Endothelial cell (in vitro differentiated cells): Measurements from ENCODE around the gene KIF1B. TPM values are rescaled to one million over a fixed set of nuclear protein-coding genes. Genes with fewer than 3 reads are reported as not detected.

Source experiments
- DNase-seq: peaks from one replicate; pipeline ENCODE4 v3.0.0; 2021; ENCODE audit warnings: low spot score
- H3K27ac Mint-ChIP-seq: one replicate; pipeline ENCODE4 v1.8.0; 2021; ENCODE audit warnings: mixed read lengths, inconsistent platforms; ENCODE audit not compliant: unreplicated experiment
- H3K27me3 Mint-ChIP-seq: one replicate; pipeline ENCODE4 v1.8.0; 2021; ENCODE audit warnings: mild to moderate bottlenecking, moderate library complexity, mixed read lengths, inconsistent platforms; ENCODE audit not compliant: unreplicated experiment
- H3K36me3 Mint-ChIP-seq: one replicate; pipeline ENCODE4 v1.8.0; 2021; ENCODE audit warnings: mild to moderate bottlenecking, low read depth, mixed read lengths, inconsistent platforms; ENCODE audit not compliant: unreplicated experiment
- H3K4me1 Mint-ChIP-seq: one replicate; pipeline ENCODE4 v1.8.0; 2021; ENCODE audit warnings: mild to moderate bottlenecking, mixed read lengths, inconsistent platforms; ENCODE audit not compliant: unreplicated experiment
- H3K4me3 Mint-ChIP-seq: one replicate; pipeline ENCODE4 v1.8.0; 2021; ENCODE audit warnings: mild to moderate bottlenecking, mixed read lengths, inconsistent platforms; ENCODE audit not compliant: unreplicated experiment
- H3K9me3 Mint-ChIP-seq: one replicate; pipeline ENCODE4 v1.8.0; 2021; ENCODE audit warnings: mixed read lengths, inconsistent platforms; ENCODE audit not compliant: unreplicated experiment
- CTCF ChIP-seq: fragments of 200-600 bp; sonication (generic); IDR thresholded peaks from one replicate; pipeline ENCODE4 v1.5.0; 2021; ENCODE audit warnings: antibody characterized with exemption; ENCODE audit not compliant: unreplicated experiment
- total RNA-seq: library from RNA; stranded (reverse); fragmentation: NEBNext Ultra II Directional; extraction: Animal tissue kit (Norgen Biotek cat#: 25700); gene quantifications from one replicate; pipeline ENCODE4 v1.2.1, GENCODE V29; 2021; ENCODE audit not compliant: unreplicated experiment

Gene KIF1B
- total RNA-seq, 1 donor from 2014 or later: 111 TPM

- no peak for TF ChIP-seq CTCF
- H3K9me3 Mint-ChIP-seq: no peaks in the 10 kb centered on the region
- no peaks in the 10 kb centered on the region for H3K4me1 Mint-ChIP-seq
- DNase-seq: no peak
- H3K4me3 Mint-ChIP-seq: no peak overlapping the region
- peak overlapping the region; percentile 24 for H3K27ac Mint-ChIP-seq
- peaks cover 33% of the 10 kb centered on the region for H3K36me3 Mint-ChIP-seq
- H3K27me3 Mint-ChIP-seq: no peaks in the 10 kb centered on the region
Observed at GRCh38 chr1:10287023-10287645, 76.8 kb downstream of the KIF1B start.

GRCh38 chr1:10288029-10288615 is 77.8 kb downstream of the KIF1B start:
- Mint-ChIP-seq H3K9me3 (no peaks in the 10 kb centered on the region), H3K27me3 (no peaks in the 10 kb centered on the region), H3K36me3 (peaks cover 36% of the 10 kb centered on the region), H3K4me1 (no peaks in the 10 kb centered on the region), H3K27ac (no peak overlapping the region), H3K4me3 (no peak overlapping the region)
- DNase-seq: no peak
- no peak for TF ChIP-seq CTCF

GRCh38 chr1:10291705-10292104 is 81.3 kb downstream of the KIF1B start:
- H3K4me1 Mint-ChIP-seq: no peaks in the 10 kb centered on the region
- H3K27ac Mint-ChIP-seq: no peak overlapping the region
- H3K27me3 Mint-ChIP-seq: no peaks in the 10 kb centered on the region
- H3K9me3 Mint-ChIP-seq: no peaks in the 10 kb centered on the region
- DNase-seq: no peak
- H3K36me3 Mint-ChIP-seq: peaks cover 33% of the 10 kb centered on the region
- no peak for TF ChIP-seq CTCF
- H3K4me3 Mint-ChIP-seq: no peak overlapping the region

GRCh38 chr1:10292188-10292587 is 81.8 kb downstream of the KIF1B start:
- Mint-ChIP-seq H3K4me1 (no peaks in the 10 kb centered on the region), H3K27me3 (no peaks in the 10 kb centered on the region), H3K27ac (no peak overlapping the region), H3K9me3 (no peaks in the 10 kb centered on the region), H3K36me3 (peaks cover 33% of the 10 kb centered on the region), H3K4me3 (peak overlapping the region; percentile 16)
- no peak for DNase-seq
- no peak for TF ChIP-seq CTCF

GRCh38 chr1:10295481-10296085 is 85.2 kb downstream of the KIF1B start:
- no peak for TF ChIP-seq CTCF
- H3K27me3 Mint-ChIP-seq: no peaks in the 10 kb centered on the region
- DNase-seq: no peak
- no peak overlapping the region for H3K4me3 Mint-ChIP-seq
- H3K27ac Mint-ChIP-seq: no peak overlapping the region
- H3K9me3 Mint-ChIP-seq: no peaks in the 10 kb centered on the region
- H3K4me1 Mint-ChIP-seq: no peaks in the 10 kb centered on the region
- H3K36me3 Mint-ChIP-seq: peaks cover 32% of the 10 kb centered on the region
